ENCODE measurements around the gene PPP2R5D.

DNA sequence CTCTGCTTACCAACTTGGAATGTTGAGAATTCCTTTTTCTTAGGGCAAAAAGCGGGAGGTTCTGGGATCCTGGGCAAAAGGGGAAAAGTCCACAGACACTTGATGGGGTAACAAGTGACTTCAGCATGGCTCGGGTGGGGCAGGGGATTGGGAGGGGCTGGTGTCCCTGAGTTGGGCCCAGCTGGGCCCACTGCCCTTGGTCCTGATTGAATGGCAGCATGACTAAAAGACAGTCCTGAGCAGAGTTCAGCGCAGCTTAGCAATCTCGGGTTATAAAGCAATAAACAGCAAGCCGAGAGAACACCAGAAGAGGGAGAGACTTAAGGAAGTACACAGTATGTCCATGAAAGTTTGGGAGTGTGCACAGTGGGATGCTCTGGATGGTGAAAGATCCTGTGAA lies 5.6 kb downstream of the PPP2R5D start:
- TF ChIP-seq, protein P1, sequence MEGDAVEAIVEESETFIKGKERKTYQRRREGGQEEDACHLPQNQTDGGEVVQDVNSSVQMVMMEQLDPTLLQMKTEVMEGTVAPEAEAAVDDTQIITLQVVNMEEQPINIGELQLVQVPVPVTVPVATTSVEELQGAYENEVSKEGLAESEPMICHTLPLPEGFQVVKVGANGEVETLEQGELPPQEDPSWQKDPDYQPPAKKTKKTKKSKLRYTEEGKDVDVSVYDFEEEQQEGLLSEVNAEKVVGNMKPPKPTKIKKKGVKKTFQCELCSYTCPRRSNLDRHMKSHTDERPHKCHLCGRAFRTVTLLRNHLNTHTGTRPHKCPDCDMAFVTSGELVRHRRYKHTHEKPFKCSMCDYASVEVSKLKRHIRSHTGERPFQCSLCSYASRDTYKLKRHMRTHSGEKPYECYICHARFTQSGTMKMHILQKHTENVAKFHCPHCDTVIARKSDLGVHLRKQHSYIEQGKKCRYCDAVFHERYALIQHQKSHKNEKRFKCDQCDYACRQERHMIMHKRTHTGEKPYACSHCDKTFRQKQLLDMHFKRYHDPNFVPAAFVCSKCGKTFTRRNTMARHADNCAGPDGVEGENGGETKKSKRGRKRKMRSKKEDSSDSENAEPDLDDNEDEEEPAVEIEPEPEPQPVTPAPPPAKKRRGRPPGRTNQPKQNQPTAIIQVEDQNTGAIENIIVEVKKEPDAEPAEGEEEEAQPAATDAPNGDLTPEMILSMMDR (conservative IDR thresholded peaks at IDR 0.05; ENCODE audit: low read length) = no peak
- TF ChIP-seq EZH2phosphoT487 (IDR thresholded peaks at IDR 0.05; ENCODE audit: borderline replicate concordance, low read depth, low read length) = no peak
